Endothelial cell (in vitro differentiated cells): ENCODE measurements around the gene TNS3. TPM values are rescaled to one million over a fixed set of nuclear protein-coding genes. Genes with fewer than 3 reads are reported as not detected.

Source experiments
- DNase-seq: peaks from one replicate; pipeline ENCODE4 v3.0.0; 2021; ENCODE audit warnings: low spot score
- H3K27ac Mint-ChIP-seq: one replicate; pipeline ENCODE4 v1.8.0; 2021; ENCODE audit warnings: mixed read lengths, inconsistent platforms; ENCODE audit not compliant: unreplicated experiment
- H3K27me3 Mint-ChIP-seq: one replicate; pipeline ENCODE4 v1.8.0; 2021; ENCODE audit warnings: mild to moderate bottlenecking, moderate library complexity, mixed read lengths, inconsistent platforms; ENCODE audit not compliant: unreplicated experiment
- H3K36me3 Mint-ChIP-seq: one replicate; pipeline ENCODE4 v1.8.0; 2021; ENCODE audit warnings: mild to moderate bottlenecking, low read depth, mixed read lengths, inconsistent platforms; ENCODE audit not compliant: unreplicated experiment
- H3K4me1 Mint-ChIP-seq: one replicate; pipeline ENCODE4 v1.8.0; 2021; ENCODE audit warnings: mild to moderate bottlenecking, mixed read lengths, inconsistent platforms; ENCODE audit not compliant: unreplicated experiment
- H3K4me3 Mint-ChIP-seq: one replicate; pipeline ENCODE4 v1.8.0; 2021; ENCODE audit warnings: mild to moderate bottlenecking, mixed read lengths, inconsistent platforms; ENCODE audit not compliant: unreplicated experiment
- H3K9me3 Mint-ChIP-seq: one replicate; pipeline ENCODE4 v1.8.0; 2021; ENCODE audit warnings: mixed read lengths, inconsistent platforms; ENCODE audit not compliant: unreplicated experiment
- total RNA-seq: library from RNA; stranded (reverse); fragmentation: NEBNext Ultra II Directional; extraction: Animal tissue kit (Norgen Biotek cat#: 25700); gene quantifications from one replicate; pipeline ENCODE4 v1.2.1, GENCODE V29; 2021; ENCODE audit not compliant: unreplicated experiment
- TF ChIP-seq, protein P1 (sequence below): fragments of 200-600 bp; sonication (generic); IDR thresholded peaks from one replicate; pipeline ENCODE4 v1.5.0; 2021; ENCODE audit warnings: antibody characterized with exemption; ENCODE audit not compliant: unreplicated experiment

Gene TNS3
- total RNA-seq, 1 donor from 2014 or later = 7.5 TPM

DNA sequence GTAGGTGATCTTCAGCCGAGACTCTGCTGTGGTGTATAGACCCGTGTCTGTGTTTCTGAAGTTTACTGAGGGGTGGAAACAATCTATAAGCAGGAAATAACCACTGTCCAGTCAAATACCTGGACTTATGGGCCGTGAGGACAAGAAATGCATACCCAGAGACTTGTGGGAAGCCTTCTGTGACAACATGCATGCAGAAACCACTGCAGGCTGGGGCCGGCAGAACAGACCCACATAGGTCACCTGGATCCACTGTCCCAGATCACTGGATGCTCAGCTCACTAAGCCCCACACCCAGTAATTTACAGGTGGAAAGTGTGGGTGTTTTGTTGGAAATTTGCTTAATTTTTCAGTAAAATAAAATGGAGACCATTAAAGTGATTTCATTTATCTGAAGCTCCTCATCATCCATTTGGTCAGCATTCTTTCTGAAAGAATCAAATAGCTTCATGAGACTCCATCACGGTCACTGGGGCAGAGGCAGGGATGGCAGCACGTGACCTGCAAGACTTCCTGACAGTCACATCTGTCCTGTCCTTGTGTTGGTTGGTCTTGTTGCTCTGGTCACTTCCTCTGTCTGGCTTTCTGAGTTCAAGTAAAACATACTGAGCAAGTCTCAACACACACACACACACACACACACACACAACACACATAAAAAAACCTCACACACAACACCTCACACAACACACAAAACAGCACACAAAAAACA lies 108.3 kb downstream of the TNS3 start:
- Mint-ChIP-seq H3K4me1 (peaks cover 2% of the 10 kb centered on the region), H3K4me3 (no peak overlapping the region), H3K9me3 (no peaks in the 10 kb centered on the region), H3K27ac (no peak overlapping the region), H3K27me3 (peaks cover under 1% of the 10 kb centered on the region), H3K36me3 (peaks cover 1% of the 10 kb centered on the region)
- no peak for DNase-seq
- TF ChIP-seq, protein P1, sequence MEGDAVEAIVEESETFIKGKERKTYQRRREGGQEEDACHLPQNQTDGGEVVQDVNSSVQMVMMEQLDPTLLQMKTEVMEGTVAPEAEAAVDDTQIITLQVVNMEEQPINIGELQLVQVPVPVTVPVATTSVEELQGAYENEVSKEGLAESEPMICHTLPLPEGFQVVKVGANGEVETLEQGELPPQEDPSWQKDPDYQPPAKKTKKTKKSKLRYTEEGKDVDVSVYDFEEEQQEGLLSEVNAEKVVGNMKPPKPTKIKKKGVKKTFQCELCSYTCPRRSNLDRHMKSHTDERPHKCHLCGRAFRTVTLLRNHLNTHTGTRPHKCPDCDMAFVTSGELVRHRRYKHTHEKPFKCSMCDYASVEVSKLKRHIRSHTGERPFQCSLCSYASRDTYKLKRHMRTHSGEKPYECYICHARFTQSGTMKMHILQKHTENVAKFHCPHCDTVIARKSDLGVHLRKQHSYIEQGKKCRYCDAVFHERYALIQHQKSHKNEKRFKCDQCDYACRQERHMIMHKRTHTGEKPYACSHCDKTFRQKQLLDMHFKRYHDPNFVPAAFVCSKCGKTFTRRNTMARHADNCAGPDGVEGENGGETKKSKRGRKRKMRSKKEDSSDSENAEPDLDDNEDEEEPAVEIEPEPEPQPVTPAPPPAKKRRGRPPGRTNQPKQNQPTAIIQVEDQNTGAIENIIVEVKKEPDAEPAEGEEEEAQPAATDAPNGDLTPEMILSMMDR = no peak

DNA sequence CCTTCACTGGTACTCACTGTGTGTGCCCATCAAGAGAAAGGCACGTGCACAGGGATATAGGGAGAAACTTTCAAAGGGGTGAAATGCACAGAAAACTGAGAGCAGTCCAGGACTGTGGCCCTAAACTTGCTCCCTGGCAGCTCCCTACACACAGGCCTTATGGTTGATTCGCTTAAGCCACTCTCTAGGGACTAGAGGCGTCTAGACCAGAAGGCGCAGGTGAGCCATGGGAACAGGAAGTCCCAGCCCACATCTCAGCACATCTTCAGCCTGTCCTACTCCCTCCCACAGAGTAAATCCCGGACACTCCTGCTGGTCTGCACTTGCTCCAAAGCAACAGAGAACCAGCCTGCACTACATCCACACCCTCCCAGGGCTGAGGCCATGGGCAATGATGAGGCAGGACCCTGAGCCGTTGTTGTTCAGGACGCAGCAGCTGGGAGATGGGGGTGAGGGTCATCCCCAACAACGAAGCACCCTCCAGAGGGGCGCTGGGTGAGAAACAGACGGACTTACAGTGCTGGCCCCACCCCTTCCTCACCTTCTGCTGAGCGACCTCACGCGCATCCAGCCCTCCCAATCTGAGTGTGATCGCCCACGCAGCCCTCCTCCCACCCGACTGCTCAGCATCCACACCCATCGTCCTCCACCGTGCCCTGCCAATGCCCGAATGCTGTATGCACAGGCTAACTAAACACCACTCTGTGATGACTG lies 109.3 kb downstream of the TNS3 start:
- peaks cover 2% of the 10 kb centered on the region for H3K4me1 Mint-ChIP-seq

DNA sequence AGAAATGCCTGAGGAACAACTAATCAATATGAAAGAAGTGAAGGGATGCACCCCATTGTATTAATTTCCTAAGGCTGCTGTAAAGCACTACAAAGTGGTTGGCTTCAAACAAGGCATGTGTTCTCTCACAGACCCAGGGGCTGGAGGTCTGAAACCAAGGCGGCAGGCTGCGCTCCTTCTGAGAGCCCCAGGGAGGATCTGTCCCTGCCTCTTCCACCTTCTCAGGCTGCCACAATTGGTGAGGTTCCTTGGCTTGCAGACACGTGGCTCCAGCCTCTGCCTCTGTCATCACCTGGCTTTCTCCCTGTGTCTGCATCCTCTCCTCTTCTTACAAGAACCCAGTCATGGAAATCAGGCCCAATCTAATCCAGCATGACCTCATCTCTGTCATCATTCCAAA lies 110.1 kb downstream of the TNS3 start:
- DNase-seq = no peak
- Mint-ChIP-seq H3K36me3 (no peaks in the 10 kb centered on the region), H3K9me3 (no peaks in the 10 kb centered on the region), H3K4me1 (peaks cover 2% of the 10 kb centered on the region), H3K27me3 (peaks cover under 1% of the 10 kb centered on the region), H3K4me3 (no peak overlapping the region), H3K27ac (no peak overlapping the region)
- TF ChIP-seq, protein P1 = no peak

More for the DNA sequence above, 109.3 kb downstream of the TNS3 start:
- no peak overlapping the region for H3K4me3 Mint-ChIP-seq
- H3K9me3 Mint-ChIP-seq = no peaks in the 10 kb centered on the region
- no peaks in the 10 kb centered on the region for H3K36me3 Mint-ChIP-seq
- no peak for DNase-seq
- H3K27ac Mint-ChIP-seq = no peak overlapping the region
- no peaks in the 10 kb centered on the region for H3K27me3 Mint-ChIP-seq
- TF ChIP-seq, protein P1 = no peak

DNA sequence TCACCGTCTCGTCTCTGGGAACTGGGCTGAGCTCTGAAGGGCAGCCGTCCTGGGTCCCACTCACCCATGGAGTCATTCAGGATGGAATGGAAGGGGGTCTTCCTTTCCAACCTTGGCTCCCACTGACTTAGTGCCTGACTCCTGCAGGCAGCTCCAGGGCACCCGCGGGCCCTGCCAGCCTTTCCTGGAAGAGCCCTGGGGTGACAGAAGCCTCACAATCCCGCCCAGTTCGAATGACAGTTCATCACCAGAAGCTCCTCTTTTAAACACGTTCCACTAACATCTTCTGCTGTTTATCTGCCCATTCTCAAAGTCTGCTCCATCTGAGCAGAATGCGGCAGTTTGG lies 110.6 kb downstream of the TNS3 start:
- Mint-ChIP-seq H3K27me3 (peaks cover 4% of the 10 kb centered on the region), H3K4me3 (no peak overlapping the region), H3K4me1 (peaks cover 2% of the 10 kb centered on the region), H3K9me3 (no peaks in the 10 kb centered on the region), H3K36me3 (no peaks in the 10 kb centered on the region), H3K27ac (no peak overlapping the region)
- DNase-seq = no peak
- TF ChIP-seq, protein P1 = no peak
